ENCODE data around the gene ALOX15B. TPM values are rescaled to one million over a fixed set of nuclear protein-coding genes. Genes with fewer than 3 reads are reported as not detected.

Gene ALOX15B
- total and polyA plus RNA-seq, 9 of the 15 experiments (the other 6 are each of a cell fraction or from before 2014, with no cell fraction given): 0.04 TPM; not detected in 8

DNA sequence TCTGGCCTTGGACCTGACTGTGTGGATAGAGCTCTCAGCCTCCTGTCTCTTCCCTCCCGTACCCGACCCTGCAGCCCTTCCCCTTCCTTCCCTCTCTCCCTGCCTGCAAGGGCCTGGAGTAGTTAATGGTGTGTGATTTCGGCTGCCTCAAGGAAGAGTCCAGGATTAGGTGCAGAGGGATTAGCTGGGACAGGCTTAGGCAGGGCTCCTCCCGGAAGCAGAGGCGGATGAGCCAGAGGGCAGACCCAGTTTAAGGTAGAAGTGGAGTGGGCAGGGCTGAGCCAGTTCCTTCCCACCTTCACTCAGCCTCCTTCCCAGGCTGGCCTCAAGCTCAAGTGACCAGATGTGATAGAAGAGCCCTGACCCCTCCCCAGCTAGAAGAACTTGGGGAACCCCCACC, 19.7 kb upstream of the ALOX15B start:
- TF ChIP-seq GABPA (tag; conservative IDR thresholded peaks at IDR 0.05; ENCODE audit: low read depth): no peak
- no peak for TF ChIP-seq NFYB (IDR thresholded peaks at IDR 0.05; ENCODE audit: extremely low read depth, insufficient read length)
- TF ChIP-seq ATF7 (IDR thresholded peaks at IDR 0.05): no peak
- TF ChIP-seq, protein P1, sequence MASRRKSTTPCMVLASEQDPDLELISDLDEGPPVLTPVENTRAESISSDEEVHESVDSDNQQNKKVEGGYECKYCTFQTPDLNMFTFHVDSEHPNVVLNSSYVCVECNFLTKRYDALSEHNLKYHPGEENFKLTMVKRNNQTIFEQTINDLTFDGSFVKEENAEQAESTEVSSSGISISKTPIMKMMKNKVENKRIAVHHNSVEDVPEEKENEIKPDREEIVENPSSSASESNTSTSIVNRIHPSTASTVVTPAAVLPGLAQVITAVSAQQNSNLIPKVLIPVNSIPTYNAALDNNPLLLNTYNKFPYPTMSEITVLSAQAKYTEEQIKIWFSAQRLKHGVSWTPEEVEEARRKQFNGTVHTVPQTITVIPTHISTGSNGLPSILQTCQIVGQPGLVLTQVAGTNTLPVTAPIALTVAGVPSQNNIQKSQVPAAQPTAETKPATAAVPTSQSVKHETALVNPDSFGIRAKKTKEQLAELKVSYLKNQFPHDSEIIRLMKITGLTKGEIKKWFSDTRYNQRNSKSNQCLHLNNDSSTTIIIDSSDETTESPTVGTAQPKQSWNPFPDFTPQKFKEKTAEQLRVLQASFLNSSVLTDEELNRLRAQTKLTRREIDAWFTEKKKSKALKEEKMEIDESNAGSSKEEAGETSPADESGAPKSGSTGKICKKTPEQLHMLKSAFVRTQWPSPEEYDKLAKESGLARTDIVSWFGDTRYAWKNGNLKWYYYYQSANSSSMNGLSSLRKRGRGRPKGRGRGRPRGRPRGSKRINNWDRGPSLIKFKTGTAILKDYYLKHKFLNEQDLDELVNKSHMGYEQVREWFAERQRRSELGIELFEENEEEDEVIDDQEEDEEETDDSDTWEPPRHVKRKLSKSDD (conservative IDR thresholded peaks at IDR 0.05; ENCODE audit: low read length): no peak
- TF ChIP-seq DMBX1 (CRISPR knock-in tag; IDR thresholded peaks at IDR 0.05; ENCODE audit: borderline replicate concordance): no peak
- TF ChIP-seq MIER1 (IDR thresholded peaks at IDR 0.05; ENCODE audit: low read depth): no peak
- no peak for TF ChIP-seq STAT5B (CRISPR knock-in tag; IDR thresholded peaks at IDR 0.05)
- TF ChIP-seq KLF16 (IDR thresholded peaks at IDR 0.05): no peak
- no peak for TF ChIP-seq NCOA4 (IDR thresholded peaks at IDR 0.05; ENCODE audit: partially characterized antibody)
- TF ChIP-seq, protein P2, sequence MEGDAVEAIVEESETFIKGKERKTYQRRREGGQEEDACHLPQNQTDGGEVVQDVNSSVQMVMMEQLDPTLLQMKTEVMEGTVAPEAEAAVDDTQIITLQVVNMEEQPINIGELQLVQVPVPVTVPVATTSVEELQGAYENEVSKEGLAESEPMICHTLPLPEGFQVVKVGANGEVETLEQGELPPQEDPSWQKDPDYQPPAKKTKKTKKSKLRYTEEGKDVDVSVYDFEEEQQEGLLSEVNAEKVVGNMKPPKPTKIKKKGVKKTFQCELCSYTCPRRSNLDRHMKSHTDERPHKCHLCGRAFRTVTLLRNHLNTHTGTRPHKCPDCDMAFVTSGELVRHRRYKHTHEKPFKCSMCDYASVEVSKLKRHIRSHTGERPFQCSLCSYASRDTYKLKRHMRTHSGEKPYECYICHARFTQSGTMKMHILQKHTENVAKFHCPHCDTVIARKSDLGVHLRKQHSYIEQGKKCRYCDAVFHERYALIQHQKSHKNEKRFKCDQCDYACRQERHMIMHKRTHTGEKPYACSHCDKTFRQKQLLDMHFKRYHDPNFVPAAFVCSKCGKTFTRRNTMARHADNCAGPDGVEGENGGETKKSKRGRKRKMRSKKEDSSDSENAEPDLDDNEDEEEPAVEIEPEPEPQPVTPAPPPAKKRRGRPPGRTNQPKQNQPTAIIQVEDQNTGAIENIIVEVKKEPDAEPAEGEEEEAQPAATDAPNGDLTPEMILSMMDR (IDR thresholded peaks at IDR 0.05 in 2 of 3, conservative IDR thresholded peaks at IDR 0.05 in 1 of 3; ENCODE audit: insufficient read depth in 2 of 3, low read depth in 1 of 3, low read length in 3 of 3): no peak
- no peak for TF ChIP-seq ZNF232 (CRISPR knock-in tag; IDR thresholded peaks at IDR 0.05)
- TF ChIP-seq ZNF408 (CRISPR knock-in tag; IDR thresholded peaks at IDR 0.05; ENCODE audit: low read depth): no peak
- no peak overlapping the region for H3K4me2 ChIP-seq (ENCODE audit: insufficient read depth, low read length)
- no peaks in the 10 kb centered on the region for H4K20me1 ChIP-seq (replicated peaks; ENCODE audit: control insufficient read depth, insufficient read depth, low read length)
- BruUV-seq (replicated peaks): no TSS peak
- 19% methylated on average over 4 of the region's 5 CpGs for WGBS (ENCODE audit: insufficient coverage, low coverage, missing lambda C conversion rate)
- H3K36me3 ChIP-seq (ENCODE audit: control insufficient read depth, insufficient read depth, low read length): no peaks in the 10 kb centered on the region
- H3K4me1 ChIP-seq (replicated peaks in 1 of 2; ENCODE audit: control insufficient read depth in 2 of 2, insufficient read depth in 2 of 2, low read length in 2 of 2): peaks cover 0 to 13% of the 10 kb centered on the region in 2 experiments; a peak in 2 of 5 replicates
- H3K79me2 ChIP-seq (ENCODE audit: control insufficient read depth, insufficient read depth, low read length): no peaks in the 10 kb centered on the region
- H3K9me3 ChIP-seq (replicated peaks; ENCODE audit: control insufficient read depth, insufficient read depth, low read depth, low read length): no peaks in the 10 kb centered on the region
- ATAC-seq (no peak), FAIRE-seq (no peak), DNase-seq (ENCODE audit: extremely low read depth in 1 of 4, low spot score in 3 of 4) (no peak)
- intact Hi-C loops (cut with micrococcal nuclease): no loop called here
- H3K27me3 ChIP-seq (ENCODE audit: control insufficient read depth in 2 of 2, insufficient read depth in 2 of 2, low read length in 2 of 2): peaks cover 6 to 57% of the 10 kb centered on the region in 2 experiments; a peak in 4 of 5 replicates
- H3K9me1 ChIP-seq (ENCODE audit: control insufficient read depth, insufficient read depth, low read length): no peaks in the 10 kb centered on the region
- H2AFZ ChIP-seq (ENCODE audit: low read depth, low read length): no peak overlapping the region
- H3K27ac ChIP-seq (ENCODE audit: extremely low read depth, low read depth, low read length): no peak overlapping the region
- no peak overlapping the region for H3K4me3 ChIP-seq
- ChIA-PET CTCF (ENCODE audit: low intra/inter-chr PET ratio) (interaction anchor here (3.1 kb wide), 1 partner anchor 22 kb away, joined by 17 read pairs; no protein-coding TSS in a partner anchor), POLR2A (interaction anchor here (0.5 kb wide), 1 partner anchor 66 kb away, joined by 3 read pairs; no protein-coding TSS in a partner anchor)
- in situ Hi-C loops (cut with MboI): no loop called here
- no peak overlapping the region for H3K9ac ChIP-seq (ENCODE audit: insufficient read depth in 1 of 2, low read depth in 2 of 2, low read length in 2 of 2)
